ENCODE data around the gene DUSP7. TPM values are rescaled to one million over a fixed set of nuclear protein-coding genes. Genes with fewer than 3 reads are reported as not detected.

The DUSP7 gene
- total RNA-seq, 1 experiment from 2014 or later, result 9.9 TPM

DNA sequence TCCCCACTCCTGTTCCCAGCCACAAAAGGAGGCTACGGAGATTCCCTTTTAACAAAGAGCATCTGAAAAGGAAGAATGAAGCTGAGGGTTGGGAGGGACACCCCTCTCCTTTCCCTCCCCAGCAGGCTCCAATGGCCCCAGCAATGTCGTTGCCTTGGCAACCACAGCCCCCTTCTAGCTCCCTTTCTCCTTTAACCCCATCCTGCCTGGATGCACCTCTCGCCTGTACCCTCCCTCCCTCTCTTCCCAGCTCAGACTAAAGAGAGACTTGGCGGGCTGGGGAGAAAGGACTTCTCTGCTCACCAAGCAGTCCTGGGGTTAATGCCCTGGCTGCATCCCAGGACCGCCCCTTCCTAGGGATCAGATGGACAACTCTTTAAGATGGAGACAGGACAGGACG, 53.6 kb downstream of the DUSP7 start:
- Mint-ChIP-seq H3K4me1 (ENCODE audit: low read depth, unreplicated experiment) (peaks cover 8% of the 10 kb centered on the region), H3K27ac (ENCODE audit: unreplicated experiment) (no peak overlapping the region)
- CTCF ChIA-PET, result interaction anchor here (0.8 to 2.9 kb wide), 4 partner anchors 51 to 142 kb away, joined by 3 to 9 read pairs (median 4); partner anchors contain the start of gene RRP9

DNA sequence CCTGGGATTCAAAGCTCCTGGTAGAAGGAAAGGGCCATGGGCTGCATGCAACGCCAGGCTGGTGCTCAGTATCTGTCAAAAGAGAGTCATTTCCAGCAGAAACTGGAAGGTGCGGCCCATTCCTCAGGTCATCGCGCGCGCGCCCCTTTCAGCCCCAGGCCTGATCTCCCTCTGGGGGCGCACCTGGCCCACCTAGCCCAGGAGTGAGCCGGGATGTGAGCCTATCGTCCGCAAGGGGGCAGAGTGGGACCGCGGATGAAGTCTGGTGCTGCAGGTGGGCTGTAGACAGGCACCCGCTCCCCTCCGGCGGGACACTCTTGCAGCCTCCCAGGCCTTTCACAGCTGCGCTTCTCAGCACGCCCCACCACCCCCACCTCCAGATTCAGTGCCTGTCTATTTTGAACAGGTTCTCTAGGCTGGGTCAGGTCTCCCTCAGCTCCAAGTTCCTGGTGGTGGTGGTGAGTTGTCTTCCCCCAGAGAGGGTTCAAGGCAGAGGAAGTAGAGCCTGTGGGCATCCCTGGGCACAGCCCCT, 54.9 kb downstream of the DUSP7 start:
- intact Hi-C loops (cut with micrococcal nuclease; ENCODE audit: unreplicated experiment), result loop anchor here (1.0 kb wide), 3 partner anchors 54 to 143 kb away; no protein-coding TSS in a partner anchor
- no peaks in the 10 kb centered on the region for H3K9me3 Mint-ChIP-seq (ENCODE audit: unreplicated experiment)
- H3K4me3 Mint-ChIP-seq (ENCODE audit: unreplicated experiment), result peak overlapping the region; percentile 37
- H3K4me1 Mint-ChIP-seq (ENCODE audit: low read depth, unreplicated experiment), result peaks cover 9% of the 10 kb centered on the region
- no peaks in the 10 kb centered on the region for H3K27me3 ChIP-seq (replicated peaks; ENCODE audit: control insufficient read depth, insufficient read depth, low read length)
- no peaks in the 10 kb centered on the region for H3K9me3 ChIP-seq
- H3K36me3 ChIP-seq (ENCODE audit: control insufficient read depth, insufficient read depth, low read length), result no peaks in the 10 kb centered on the region
- DNase-seq, result peak; percentile 87 to 91
- H3K4me1 ChIP-seq, result peaks cover 8% of the 10 kb centered on the region
- ChIA-PET CTCF (interaction anchor here (0.6 to 2.9 kb wide), 13 partner anchors 19 to 295 kb away, joined by 3 to 11 read pairs (median 3); partner anchors contain the start of gene DUSP7), POLR2A (interaction anchor here (0.6 to 0.7 kb wide), 3 partner anchors 19 to 168 kb away, joined by 3 to 5 read pairs (median 3); partner anchors contain the start of gene ACY1)
- H3K27ac Mint-ChIP-seq (ENCODE audit: unreplicated experiment), result no peak overlapping the region
- H3K27me3 Mint-ChIP-seq (ENCODE audit: insufficient read depth, unreplicated experiment), result no peaks in the 10 kb centered on the region
- no peaks in the 10 kb centered on the region for H3K36me3 Mint-ChIP-seq (ENCODE audit: insufficient read depth, unreplicated experiment)
- no TSS peak for BruUV-seq (replicated peaks)
- H3K4me3 ChIP-seq (ENCODE audit: low read depth, low read length), result no peak overlapping the region
- TF ChIP-seq, protein P1, sequence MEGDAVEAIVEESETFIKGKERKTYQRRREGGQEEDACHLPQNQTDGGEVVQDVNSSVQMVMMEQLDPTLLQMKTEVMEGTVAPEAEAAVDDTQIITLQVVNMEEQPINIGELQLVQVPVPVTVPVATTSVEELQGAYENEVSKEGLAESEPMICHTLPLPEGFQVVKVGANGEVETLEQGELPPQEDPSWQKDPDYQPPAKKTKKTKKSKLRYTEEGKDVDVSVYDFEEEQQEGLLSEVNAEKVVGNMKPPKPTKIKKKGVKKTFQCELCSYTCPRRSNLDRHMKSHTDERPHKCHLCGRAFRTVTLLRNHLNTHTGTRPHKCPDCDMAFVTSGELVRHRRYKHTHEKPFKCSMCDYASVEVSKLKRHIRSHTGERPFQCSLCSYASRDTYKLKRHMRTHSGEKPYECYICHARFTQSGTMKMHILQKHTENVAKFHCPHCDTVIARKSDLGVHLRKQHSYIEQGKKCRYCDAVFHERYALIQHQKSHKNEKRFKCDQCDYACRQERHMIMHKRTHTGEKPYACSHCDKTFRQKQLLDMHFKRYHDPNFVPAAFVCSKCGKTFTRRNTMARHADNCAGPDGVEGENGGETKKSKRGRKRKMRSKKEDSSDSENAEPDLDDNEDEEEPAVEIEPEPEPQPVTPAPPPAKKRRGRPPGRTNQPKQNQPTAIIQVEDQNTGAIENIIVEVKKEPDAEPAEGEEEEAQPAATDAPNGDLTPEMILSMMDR (IDR thresholded peaks at IDR 0.05; ENCODE audit: insufficient read depth in 1 of 2, low read depth in 1 of 2, low read length in 1 of 2, severe bottlenecking in 1 of 2, unreplicated experiment in 1 of 2), result peak; percentile 95 to 98

More for the DNA sequence above, 53.6 kb downstream of the DUSP7 start:
- TF ChIP-seq, protein P1 (IDR thresholded peaks at IDR 0.05; ENCODE audit: insufficient read depth in 1 of 2, low read depth in 1 of 2, low read length in 1 of 2, severe bottlenecking in 1 of 2, unreplicated experiment in 1 of 2), result no peak
- POLR2A ChIA-PET, result no interaction called here
- Histone ChIP-seq H3K36me3 (ENCODE audit: control insufficient read depth, insufficient read depth, low read length) (no peaks in the 10 kb centered on the region), H3K4me1 (peaks cover 5% of the 10 kb centered on the region), H3K9me3 (no peaks in the 10 kb centered on the region), H3K27me3 (replicated peaks; ENCODE audit: control insufficient read depth, insufficient read depth, low read length) (no peaks in the 10 kb centered on the region), H3K4me3 (ENCODE audit: low read depth, low read length) (no peak overlapping the region)
- intact Hi-C loops (cut with micrococcal nuclease; ENCODE audit: unreplicated experiment), result no loop called here
- Mint-ChIP-seq H3K36me3 (ENCODE audit: insufficient read depth, unreplicated experiment) (no peaks in the 10 kb centered on the region), H3K4me3 (ENCODE audit: unreplicated experiment) (no peak overlapping the region), H3K27me3 (ENCODE audit: insufficient read depth, unreplicated experiment) (no peaks in the 10 kb centered on the region), H3K9me3 (ENCODE audit: unreplicated experiment) (no peaks in the 10 kb centered on the region)
- BruUV-seq (replicated peaks), result no TSS peak
- DNase-seq, result no peak

DNA sequence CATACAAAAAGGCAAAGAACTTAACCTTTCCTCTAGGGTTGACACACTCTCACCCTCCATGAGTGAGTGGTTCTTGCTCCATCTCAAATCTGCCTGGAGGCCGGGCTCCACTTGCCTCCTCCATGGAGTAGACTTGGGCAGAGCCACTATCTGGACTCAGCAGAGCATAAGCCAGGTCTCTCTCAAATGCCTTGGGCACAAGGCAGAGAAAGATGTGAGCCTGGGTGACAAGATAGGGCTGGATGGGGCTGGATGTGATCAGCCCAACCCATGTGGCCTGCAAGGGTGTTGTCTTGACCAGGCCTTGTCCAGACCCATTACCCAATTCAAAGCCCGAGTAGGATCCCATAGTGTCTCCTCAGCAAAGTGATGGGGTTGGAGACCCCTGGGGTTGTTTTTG, 56.5 kb downstream of the DUSP7 start:
- Mint-ChIP-seq H3K4me1 (ENCODE audit: low read depth, unreplicated experiment) (peaks cover 9% of the 10 kb centered on the region), H3K4me3 (ENCODE audit: unreplicated experiment) (no peak overlapping the region), H3K27me3 (ENCODE audit: insufficient read depth, unreplicated experiment) (no peaks in the 10 kb centered on the region), H3K36me3 (ENCODE audit: insufficient read depth, unreplicated experiment) (peaks cover 12% of the 10 kb centered on the region), H3K9me3 (ENCODE audit: unreplicated experiment) (no peaks in the 10 kb centered on the region), H3K27ac (ENCODE audit: unreplicated experiment) (peak overlapping the region; percentile 31)
- Histone ChIP-seq H3K27me3 (replicated peaks; ENCODE audit: control insufficient read depth, insufficient read depth, low read length) (no peaks in the 10 kb centered on the region), H3K4me3 (ENCODE audit: low read depth, low read length) (no peak overlapping the region), H3K4me1 (peaks cover 8% of the 10 kb centered on the region), H3K36me3 (ENCODE audit: control insufficient read depth, insufficient read depth, low read length) (no peaks in the 10 kb centered on the region), H3K9me3 (no peaks in the 10 kb centered on the region)
- intact Hi-C loops (cut with micrococcal nuclease; ENCODE audit: unreplicated experiment), result loop anchor here (2.0 kb wide), 1 partner anchor 25 kb away; the partner anchor contains the start of genes ABHD14A and ABHD14B
- TF ChIP-seq, protein P1 (IDR thresholded peaks at IDR 0.05; ENCODE audit: insufficient read depth in 1 of 2, low read depth in 1 of 2, low read length in 1 of 2, severe bottlenecking in 1 of 2, unreplicated experiment in 1 of 2), result no peak
- DNase-seq, result no peak
- no TSS peak for BruUV-seq (replicated peaks)
- CTCF ChIA-PET, result no interaction called here
- POLR2A ChIA-PET, result no interaction called here

Other genes with a start within 250 kb of the DUSP7 start
- not detected in 2 replicates for gene IQCF2, start 195.0 kb downstream of the DUSP7 start, total RNA-seq (2022)
- not detected in 2 replicates for gene IQCF5, start 181.0 kb downstream of the DUSP7 start, total RNA-seq (2022)
- gene IQCF1, start 153.2 kb downstream of the DUSP7 start, total RNA-seq (2022), result not detected in 2 replicates
- gene RRP9, start 114.7 kb downstream of the DUSP7 start, total RNA-seq (2022), result 39.1 and 43.0 TPM in 2 replicates
- gene PARP3, start 114.2 kb downstream of the DUSP7 start, total RNA-seq (2022), result 3.3 and 5.6 TPM in 2 replicates
- gene GPR62, start 101.2 kb downstream of the DUSP7 start, total RNA-seq (2022), result not detected in 2 replicates
- gene PCBP4, start 89.1 kb downstream of the DUSP7 start, total RNA-seq (2022), result 42.3 and 46.5 TPM in 2 replicates
- gene ABHD14B, start 82.5 kb downstream of the DUSP7 start, total RNA-seq (2022), result 26.8 and 29.0 TPM in 2 replicates
- 14.0 and 16.3 TPM in 2 replicates for gene ABHD14A, start 81.5 kb downstream of the DUSP7 start, total RNA-seq (2022)
- gene ACY1, start 73.0 kb downstream of the DUSP7 start, total RNA-seq (2022), result 62.4 and 67.9 TPM in 2 replicates
- gene RPL29, start 60.7 kb downstream of the DUSP7 start, total RNA-seq (2022), result 976 and 995 TPM in 2 replicates
- gene POC1A, start 97.9 kb upstream of the DUSP7 start, total RNA-seq (2022), result 28.3 and 32.2 TPM in 2 replicates
- 53.1 and 60.0 TPM in 2 replicates for gene ALAS1, start 141.6 kb upstream of the DUSP7 start, total RNA-seq (2022)
- not detected in 2 replicates for gene TLR9, start 169.1 kb upstream of the DUSP7 start, total RNA-seq (2022)
- 29.9 and 30.5 TPM in 2 replicates for gene TWF2, start 182.6 kb upstream of the DUSP7 start, total RNA-seq (2022)
- gene PPM1M, start 189.2 kb upstream of the DUSP7 start, total RNA-seq (2022), result 6.7 and 8.3 TPM in 2 replicates
- 67.1 and 68.7 TPM in 2 replicates for gene WDR82, start 222.1 kb upstream of the DUSP7 start, total RNA-seq (2022)
- gene GLYCTK, start 231.3 kb upstream of the DUSP7 start, total RNA-seq (2022), result 128 and 146 TPM in 2 replicates